CD14-positive monocyte (primary cell): ENCODE results near the gene SYT7. TPM values are rescaled to one million over a fixed set of nuclear protein-coding genes. Genes with fewer than 3 reads are reported as not detected.

Source experiments
- DNase-seq, 3 donors: peaks; one replicate each; pipeline ENCODE4 v3.0.0-alpha.2; 2011 to 2022
- H2AFZ ChIP-seq: 2 replicates; pipeline ENCODE4 v1.6.0; 2012; ENCODE audit warnings: mild to moderate bottlenecking, low read depth, low read length, inconsistent platforms; ENCODE audit not compliant: insufficient read depth, poor library complexity, severe bottlenecking
- H3K27ac ChIP-seq, 2 donors: 1 replicate in 1 of 2; 2 replicates in 1 of 2; pipeline ENCODE4 v1.5.1; 2012 to 2013; ENCODE audit warnings: low read length in 2 of 2, control low read depth in 1 of 2, inconsistent platforms in 1 of 2, low read depth in 1 of 2, mild to moderate bottlenecking in 1 of 2
- H3K27me3 ChIP-seq, 2 donors: one replicate each; pipeline versions ENCODE4 v1.6.0 to v1.6.1; 2011 to 2013; ENCODE audit warnings: low read length in 2 of 2; ENCODE audit not compliant: control insufficient read depth in 2 of 2, insufficient read depth in 2 of 2
- H3K36me3 ChIP-seq, 2 donors: replicated peaks in 1 of 2; 1 replicate in 1 of 2; 2 replicates in 1 of 2; pipeline versions ENCODE4 v1.5.1 to v1.6.1; 2012 to 2013; ENCODE audit warnings: low read length in 2 of 2, control low read depth in 1 of 2, inconsistent platforms in 1 of 2, mild to moderate bottlenecking in 1 of 2; ENCODE audit not compliant: insufficient read depth in 2 of 2, control insufficient read depth in 1 of 2
- H3K4me1 ChIP-seq, 2 donors: 1 replicate in 1 of 2; 2 replicates in 1 of 2; pipeline versions ENCODE4 v1.5.1 to v1.6.1; 2012 to 2013; ENCODE audit warnings: low read length in 2 of 2, control low read depth in 1 of 2, inconsistent platforms in 1 of 2, mild to moderate bottlenecking in 1 of 2, moderate library complexity in 1 of 2; ENCODE audit not compliant: insufficient read depth in 2 of 2, control insufficient read depth in 1 of 2
- H3K4me2 ChIP-seq: replicated peaks from 2 replicates; pipeline ENCODE3; 2012; ENCODE audit warnings: low read length, moderate library complexity, mild to moderate bottlenecking; ENCODE audit not compliant: poor library complexity, severe bottlenecking; ENCODE audit errors: extremely low read depth
- H3K4me3 ChIP-seq, 3 experiments: fragments of 200-600 bp in 1 of 3; sonication (generic) in 1 of 3; replicated peaks in 1 of 3; 1 replicate in 2 of 3; 2 replicates in 1 of 3; pipeline ENCODE4 v1.5.1; 2011 to 2013; ENCODE audit warnings: low read length in 3 of 3, mild to moderate bottlenecking in 3 of 3, control low read depth in 2 of 3, low read depth in 2 of 3, inconsistent platforms in 1 of 3, moderate library complexity in 1 of 3
- H3K79me2 ChIP-seq: 2 replicates; pipeline ENCODE4 v1.6.0; 2012; ENCODE audit warnings: mild to moderate bottlenecking, control low read depth, inconsistent platforms, low read length, moderate library complexity; ENCODE audit not compliant: insufficient read depth
- H3K9ac ChIP-seq: 2 replicates; pipeline ENCODE4 v1.6.0; 2017; ENCODE audit warnings: low read length, mild to moderate bottlenecking; ENCODE audit not compliant: insufficient read depth, poor library complexity, severe bottlenecking
- H3K9me3 ChIP-seq, 2 donors: replicated peaks in 1 of 2; 1 replicate in 1 of 2; 2 replicates in 1 of 2; pipeline versions ENCODE4 v1.5.1 to v1.6.1; 2012 to 2013; ENCODE audit warnings: low read length in 2 of 2, control low read depth in 1 of 2; ENCODE audit not compliant: control insufficient read depth in 1 of 2, insufficient read depth in 1 of 2
- H4K20me1 ChIP-seq: 2 replicates; pipeline ENCODE4 v1.6.0; 2012; ENCODE audit warnings: mild to moderate bottlenecking, low read length, control low read depth, moderate library complexity; ENCODE audit not compliant: insufficient read depth
- H3K27ac Mint-ChIP-seq, 7 donors: one replicate each; pipeline ENCODE4 v1.8.0; 2020; ENCODE audit warnings: mild to moderate bottlenecking in 7 of 7, mixed read lengths in 7 of 7, moderate library complexity in 6 of 7, inconsistent platforms in 2 of 7
- H3K27me3 Mint-ChIP-seq, 3 donors: one replicate each; pipeline ENCODE4 v1.8.0; 2021 to 2022; ENCODE audit warnings: low read depth in 3 of 3, mild to moderate bottlenecking in 3 of 3, mixed read lengths in 3 of 3, moderate library complexity in 3 of 3, inconsistent platforms in 1 of 3
- H3K36me3 Mint-ChIP-seq, 2 donors: one replicate each; pipeline ENCODE4 v1.8.0; 2020; ENCODE audit warnings: mixed read lengths in 2 of 2, inconsistent platforms in 1 of 2, mild to moderate bottlenecking in 1 of 2
- H3K4me1 Mint-ChIP-seq: one replicate; pipeline ENCODE4 v1.8.0; 2020; ENCODE audit warnings: mild to moderate bottlenecking, mixed read lengths
- H3K4me3 Mint-ChIP-seq, 2 donors: one replicate each; pipeline ENCODE4 v1.8.0; 2020; ENCODE audit warnings: mild to moderate bottlenecking in 2 of 2, mixed read lengths in 2 of 2, moderate library complexity in 1 of 2
- H3K9me3 Mint-ChIP-seq, 7 donors: one replicate each; pipeline ENCODE4 v1.8.0; 2020 to 2022; ENCODE audit warnings: mixed read lengths in 7 of 7, mild to moderate bottlenecking in 6 of 7, moderate library complexity in 6 of 7, inconsistent platforms in 2 of 7
- WGBS: methylation state at CpG from one replicate; pipeline ENCODE4 v1.1.5; 2013; ENCODE audit warnings: missing lambda C conversion rate; ENCODE audit not compliant: insufficient coverage; 5-methylcytosine and 5-hydroxymethylcytosine counted together
- intact Hi-C, 2 donors: fragments of 100-400 bp; cut with micrococcal nuclease; formaldehyde crosslinking; loops; one replicate each; pipeline versions ENCODE4 v1.15.0 to v1.15.1; 2023
- polyA plus RNA-seq, 3 donors: library from polyadenylated mRNA; depleted of rRNA in 1 of 3; unstranded in 2 of 3; stranded (reverse) in 1 of 3; fragments of 300-500 nt in 2 of 3; fragments of >200 nt in 1 of 3; fragmentation: Illumina TruSeq in 2 of 3; gene quantifications; 1 replicate in 2 of 3; 2 replicates in 1 of 3; pipeline ENCODE4 v1.2.3, GENCODE V29; 2012 to 2021
- TF ChIP-seq, protein P1 (sequence below): fragments of 200-600 bp; IDR thresholded peaks from one replicate; pipeline ENCODE4 v1.8.0; 2022; ENCODE audit warnings: antibody characterized with exemption, mild to moderate bottlenecking

The SYT7 gene
- polyA plus RNA-seq, 3 donors, result not detected

DNA sequence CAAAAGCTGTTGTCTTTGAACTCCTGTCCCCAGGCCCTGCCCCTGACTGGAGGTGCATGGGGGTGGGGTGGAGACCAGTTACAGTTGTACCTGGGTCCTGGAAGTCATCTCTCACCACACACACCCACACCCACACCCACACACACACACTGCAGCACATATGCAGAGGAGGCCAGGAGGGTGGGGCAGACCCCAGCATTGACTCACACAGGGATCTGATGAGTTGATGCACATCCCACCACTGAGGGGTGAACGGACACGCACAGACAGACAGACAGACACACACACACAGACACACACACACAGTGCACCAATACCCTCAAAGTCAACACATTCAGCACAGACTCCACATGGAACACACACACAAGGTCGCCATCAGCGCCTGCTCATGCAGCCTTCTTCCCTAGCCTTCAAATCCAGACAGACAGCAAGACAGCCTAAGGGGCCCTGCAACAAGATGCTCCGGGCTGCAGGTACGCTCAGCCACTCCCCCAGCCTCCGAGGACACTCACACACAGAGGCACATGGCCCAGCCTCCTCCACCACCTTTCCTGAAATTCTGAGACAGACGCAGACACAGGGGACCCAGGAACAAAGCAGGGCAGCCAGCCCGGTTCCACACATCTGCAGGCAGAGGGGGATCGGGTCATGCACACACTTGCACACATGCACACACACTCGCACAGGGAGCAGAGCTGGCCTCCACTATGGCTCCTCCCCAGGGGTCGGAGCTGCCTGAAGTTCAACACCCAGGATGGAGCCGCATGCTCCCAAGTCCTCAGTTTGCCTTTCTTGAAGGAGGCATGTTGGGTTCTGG, 26.5 kb downstream of the SYT7 start:
- Histone ChIP-seq H2AFZ (no peak overlapping the region), H3K9ac (no peak overlapping the region), H3K79me2 (no peaks in the 10 kb centered on the region), H3K9me3 (peaks cover 0 to 12% of the 10 kb centered on the region in 2 donors), H4K20me1 (no peaks in the 10 kb centered on the region), H3K4me1 (no peaks in the 10 kb centered on the region), H3K4me3 (no peak overlapping the region), H3K27ac (no peak overlapping the region), H3K36me3 (no peaks in the 10 kb centered on the region), H3K27me3 (peaks cover 19 to 48% of the 10 kb centered on the region in 2 donors), H3K4me2 (no peak overlapping the region)
- Mint-ChIP-seq H3K36me3 (no peaks in the 10 kb centered on the region), H3K4me1 (no peaks in the 10 kb centered on the region), H3K4me3 (peak overlapping the region in 1 of 2 donors; percentile 71), H3K27me3 (peaks cover 50 to 66% (median 50%) of the 10 kb centered on the region in 3 donors), H3K27ac (no peak overlapping the region), H3K9me3 (peaks cover 0 to 2% (median 0%) of the 10 kb centered on the region in 7 donors)
- no peak for DNase-seq
- intact Hi-C loops, result no loop called here
- TF ChIP-seq, protein P1, sequence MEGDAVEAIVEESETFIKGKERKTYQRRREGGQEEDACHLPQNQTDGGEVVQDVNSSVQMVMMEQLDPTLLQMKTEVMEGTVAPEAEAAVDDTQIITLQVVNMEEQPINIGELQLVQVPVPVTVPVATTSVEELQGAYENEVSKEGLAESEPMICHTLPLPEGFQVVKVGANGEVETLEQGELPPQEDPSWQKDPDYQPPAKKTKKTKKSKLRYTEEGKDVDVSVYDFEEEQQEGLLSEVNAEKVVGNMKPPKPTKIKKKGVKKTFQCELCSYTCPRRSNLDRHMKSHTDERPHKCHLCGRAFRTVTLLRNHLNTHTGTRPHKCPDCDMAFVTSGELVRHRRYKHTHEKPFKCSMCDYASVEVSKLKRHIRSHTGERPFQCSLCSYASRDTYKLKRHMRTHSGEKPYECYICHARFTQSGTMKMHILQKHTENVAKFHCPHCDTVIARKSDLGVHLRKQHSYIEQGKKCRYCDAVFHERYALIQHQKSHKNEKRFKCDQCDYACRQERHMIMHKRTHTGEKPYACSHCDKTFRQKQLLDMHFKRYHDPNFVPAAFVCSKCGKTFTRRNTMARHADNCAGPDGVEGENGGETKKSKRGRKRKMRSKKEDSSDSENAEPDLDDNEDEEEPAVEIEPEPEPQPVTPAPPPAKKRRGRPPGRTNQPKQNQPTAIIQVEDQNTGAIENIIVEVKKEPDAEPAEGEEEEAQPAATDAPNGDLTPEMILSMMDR, result no peak
- WGBS, result 59% methylated on average over 8 of the region's 13 CpGs

DNA sequence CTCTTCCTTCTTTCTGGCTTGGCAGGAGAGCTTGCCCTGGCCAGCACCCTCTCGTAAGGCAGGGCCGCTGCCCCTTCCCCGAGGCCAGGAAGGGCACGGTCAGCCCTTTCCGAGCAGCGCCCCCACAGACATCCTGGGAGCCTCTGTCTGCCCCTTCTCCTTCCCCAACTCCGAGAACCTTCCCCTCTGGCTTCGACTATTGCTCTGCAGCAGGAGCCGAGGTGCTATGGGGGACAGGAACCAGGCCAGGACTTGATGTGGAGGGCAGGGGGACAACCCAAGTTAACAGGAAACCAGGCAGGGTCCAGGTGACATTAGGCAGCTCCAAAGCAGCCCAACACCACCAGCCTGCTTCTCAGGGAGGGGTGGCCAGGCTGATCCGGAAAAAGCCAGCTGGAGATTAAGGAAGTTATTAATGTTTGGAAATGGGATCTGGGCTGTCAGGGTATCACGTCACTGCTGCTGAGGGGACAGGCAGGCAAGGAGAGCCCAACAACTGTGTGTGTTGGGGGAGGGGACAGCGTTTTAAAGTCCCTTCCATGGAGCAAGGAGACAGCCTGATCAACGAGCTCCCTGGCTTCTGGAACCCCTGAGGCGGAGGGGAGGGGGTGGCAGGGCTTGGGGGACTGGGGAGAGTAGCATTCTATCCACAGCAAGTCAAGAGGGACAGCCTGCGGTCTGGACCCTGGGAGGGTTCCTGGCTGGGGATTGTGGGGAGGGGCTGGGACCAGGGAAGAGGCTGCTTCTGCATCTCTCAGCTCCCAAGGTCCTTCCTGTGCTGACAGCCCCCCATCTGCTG, 27.3 kb downstream of the SYT7 start:
- Mint-ChIP-seq H3K27ac (no peak overlapping the region), H3K27me3 (peaks cover 48 to 63% (median 50%) of the 10 kb centered on the region in 3 donors), H3K4me3 (peak overlapping the region in 1 of 2 donors; percentile 59), H3K4me1 (no peaks in the 10 kb centered on the region), H3K9me3 (peaks cover 0 to 2% (median 0%) of the 10 kb centered on the region in 7 donors), H3K36me3 (no peaks in the 10 kb centered on the region)
- Histone ChIP-seq H3K79me2 (no peaks in the 10 kb centered on the region), H3K36me3 (no peaks in the 10 kb centered on the region), H3K27me3 (peaks cover 19 to 48% of the 10 kb centered on the region in 2 donors), H3K27ac (no peak overlapping the region), H3K9me3 (peaks cover 0 to 12% of the 10 kb centered on the region in 2 donors), H3K4me2 (no peak overlapping the region), H4K20me1 (no peaks in the 10 kb centered on the region), H3K4me3 (no peak overlapping the region), H3K9ac (no peak overlapping the region), H2AFZ (no peak overlapping the region), H3K4me1 (no peaks in the 10 kb centered on the region)
- no peak for DNase-seq
- 42% methylated on average over 8 of the region's 15 CpGs for WGBS
- TF ChIP-seq, protein P1, result no peak
- intact Hi-C loops, result no loop called here
